CD4-positive, alpha-beta T cell treated with Interferon gamma for 1 hour (primary cell): ENCODE results near the gene CEBPG.

Experiments used
- DNase-seq: peaks from one replicate; pipeline ENCODE4 v3.0.0-alpha.2; 2020

Gene CEBPG

GRCh38 chr19:33396701-33397535 is 23.4 kb downstream of the CEBPG start:
- no peak for DNase-seq

- no peak for DNase-seq
These were observed 24.2 kb downstream of the CEBPG start for GRCh38 chr19:33397536-33398360.

- DNase-seq, result no peak
These were observed 25.0 kb downstream of the CEBPG start for GRCh38 chr19:33398361-33399060.

GRCh38 chr19:33399081-33399744 is 25.7 kb downstream of the CEBPG start:
- no peak for DNase-seq

- DNase-seq, result no peak
These were observed 26.5 kb downstream of the CEBPG start for GRCh38 chr19:33399745-33400681.

GRCh38 chr19:33400856-33401682 is 27.6 kb downstream of the CEBPG start:
- DNase-seq, result no peak

- DNase-seq, result no peak
These were observed 28.3 kb downstream of the CEBPG start for GRCh38 chr19:33401683-33402420.

- DNase-seq, result no peak
These were observed 29.1 kb downstream of the CEBPG start for GRCh38 chr19:33402421-33403220.

- DNase-seq, result no peak
These were observed 29.9 kb downstream of the CEBPG start for GRCh38 chr19:33403221-33403972.

GRCh38 chr19:33403973-33404304 is 30.4 kb downstream of the CEBPG start:
- DNase-seq, result no peak

- DNase-seq, result no peak
These were observed 31.2 kb downstream of the CEBPG start for GRCh38 chr19:33404506-33405253.

- no peak for DNase-seq
These were observed 31.7 kb downstream of the CEBPG start for GRCh38 chr19:33405254-33405552.

GRCh38 chr19:33405553-33406461 is 32.3 kb downstream of the CEBPG start:
- DNase-seq, result no peak

- DNase-seq, result peak; percentile 60
These were observed 33.1 kb downstream of the CEBPG start for GRCh38 chr19:33406521-33407139.

- no peak for DNase-seq
These were observed 33.6 kb downstream of the CEBPG start for GRCh38 chr19:33407140-33407551.

- DNase-seq, result no peak
These were observed 34.2 kb downstream of the CEBPG start for GRCh38 chr19:33407716-33408115.
